Measurements from ENCODE around the gene MED16. TPM values are rescaled to one million over a fixed set of nuclear protein-coding genes. Genes with fewer than 3 reads are reported as not detected.
"Not testable (repeated sequence)": the region's sequence is repeated elsewhere in the genome, so short reads cannot be mapped to it uniquely, and the experiment has no call there.

MED16 gene
- total RNA-seq, 1 donor from 2014 or later = 27.0 TPM

GRCh38 chr19:896434-896833 lies 3.4 kb upstream of the MED16 start:
- intact Hi-C loops (cut with DNase I) = no loop called here
- no peak for DNase-seq (ENCODE audit: low spot score)

- intact Hi-C loops (cut with DNase I) = no loop called here
- DNase-seq (ENCODE audit: low spot score) = no peak
Measured at GRCh38 chr19:892243-892893, 619 bp downstream of the MED16 start.

- intact Hi-C loops (cut with DNase I); DNase-seq (ENCODE audit: low spot score): not testable (repeated sequence)
Measured at GRCh38 chr19:891421-892200, 1.4 kb downstream of the MED16 start.

GRCh38 chr19:890831-891230 lies 2.2 kb downstream of the MED16 start:
- no peak for DNase-seq (ENCODE audit: low spot score)
- intact Hi-C loops (cut with DNase I) = no loop called here

- intact Hi-C loops (cut with DNase I) = no loop called here
- DNase-seq (ENCODE audit: low spot score) = no peak
Measured at GRCh38 chr19:889662-890295, 3.2 kb downstream of the MED16 start.

- intact Hi-C loops (cut with DNase I) = no loop called here
- DNase-seq (ENCODE audit: low spot score) = no peak
Measured at GRCh38 chr19:888581-889385, 4.2 kb downstream of the MED16 start.

GRCh38 chr19:887599-887998 lies 5.4 kb downstream of the MED16 start:
- intact Hi-C loops (cut with DNase I) = no loop called here
- DNase-seq (ENCODE audit: low spot score) = no peak

GRCh38 chr19:887072-887471 lies 5.9 kb downstream of the MED16 start:
- intact Hi-C loops (cut with DNase I) = no loop called here
- no peak for DNase-seq (ENCODE audit: low spot score)

GRCh38 chr19:885536-886224 lies 7.3 kb downstream of the MED16 start:
- DNase-seq (ENCODE audit: low spot score) = no peak
- intact Hi-C loops (cut with DNase I) = no loop called here

- intact Hi-C loops (cut with DNase I) = no loop called here
- DNase-seq (ENCODE audit: low spot score) = no peak
Measured at GRCh38 chr19:884420-885211, 8.4 kb downstream of the MED16 start.

- intact Hi-C loops (cut with DNase I) = no loop called here
Measured at GRCh38 chr19:883661-884211, 9.3 kb downstream of the MED16 start.

GRCh38 chr19:882871-883497 lies 10.0 kb downstream of the MED16 start:
- DNase-seq (ENCODE audit: low spot score) = no peak
- intact Hi-C loops (cut with DNase I) = no loop called here

More at GRCh38 chr19:883661-884211, 9.3 kb downstream of the MED16 start:
- no peak for DNase-seq (ENCODE audit: low spot score)

- DNase-seq (ENCODE audit: low spot score) = no peak
Measured at GRCh38 chr19:881385-882071, 11.5 kb downstream of the MED16 start.

GRCh38 chr19:879711-880438 lies 13.1 kb downstream of the MED16 start:
- no peak for DNase-seq (ENCODE audit: low spot score)
- intact Hi-C loops (cut with DNase I) = no loop called here

More at GRCh38 chr19:881385-882071, 11.5 kb downstream of the MED16 start:
- intact Hi-C loops (cut with DNase I) = no loop called here

- intact Hi-C loops (cut with DNase I); DNase-seq (ENCODE audit: low spot score): not testable (repeated sequence)
Measured at GRCh38 chr19:878751-879561, 14.0 kb downstream of the MED16 start.

All from cardiac septum (tissue), 1 donor.